Measurements from ENCODE around the gene RBMS1.

- TF ChIP-seq POLR2A (IDR thresholded peaks at IDR 0.05) (no peak), CTCF (IDR thresholded peaks at IDR 0.05) (no peak)
These were observed 153.9 kb downstream of the RBMS1 start for GRCh38 chr2:160339726-160340125.
